ENCODE results near the gene LUC7L3.
"Not testable (repeated sequence)": the region's sequence is repeated elsewhere in the genome, so short reads cannot be mapped to it uniquely, and the experiment has no call there.

The LUC7L3 gene

GRCh38 chr17:50715471-50715870, 3.9 kb upstream of the LUC7L3 start:
- no peak for DNase-seq (ENCODE audit: low read depth)
- TF ChIP-seq CTCF (IDR thresholded peaks at IDR 0.05; ENCODE audit: control insufficient read depth, extremely low read depth, insufficient read depth): no peak
- H3K4me3 ChIP-seq (ENCODE audit: low read depth, low read length): no peak overlapping the region

- no peak for DNase-seq (ENCODE audit: low read depth)
- H3K4me3 ChIP-seq (ENCODE audit: low read depth, low read length): peak overlapping the region; percentile 99
- TF ChIP-seq CTCF (IDR thresholded peaks at IDR 0.05; ENCODE audit: control insufficient read depth, extremely low read depth, insufficient read depth): no peak
Observed at GRCh38 chr17:50719924-50720794, 756 bp downstream of the LUC7L3 start.

GRCh38 chr17:50721194-50722010, 2.0 kb downstream of the LUC7L3 start:
- DNase-seq (ENCODE audit: low read depth): no peak
- TF ChIP-seq CTCF (IDR thresholded peaks at IDR 0.05; ENCODE audit: control insufficient read depth, extremely low read depth, insufficient read depth): no peak
- H3K4me3 ChIP-seq (ENCODE audit: low read depth, low read length): peak overlapping the region; percentile 99

GRCh38 chr17:50722746-50723145, 3.3 kb downstream of the LUC7L3 start:
- no peak for TF ChIP-seq CTCF (IDR thresholded peaks at IDR 0.05; ENCODE audit: control insufficient read depth, extremely low read depth, insufficient read depth)
- no peak overlapping the region for H3K4me3 ChIP-seq (ENCODE audit: low read depth, low read length)
- DNase-seq (ENCODE audit: low read depth): no peak

GRCh38 chr17:50724622-50725021, 5.2 kb downstream of the LUC7L3 start:
- DNase-seq (ENCODE audit: low read depth); H3K4me3 ChIP-seq (ENCODE audit: low read depth, low read length): not testable (repeated sequence)

GRCh38 chr17:50725769-50726655, 6.6 kb downstream of the LUC7L3 start:
- H3K4me3 ChIP-seq (ENCODE audit: low read depth, low read length): no peak overlapping the region

More at GRCh38 chr17:50725769-50726655, 6.6 kb downstream of the LUC7L3 start:
- TF ChIP-seq CTCF (IDR thresholded peaks at IDR 0.05; ENCODE audit: control insufficient read depth, extremely low read depth, insufficient read depth): no peak
- no peak for DNase-seq (ENCODE audit: low read depth)

All from LNCaP clone FGC (cell line).